ENCODE measurements around the gene ANKRD36. TPM values are rescaled to one million over a fixed set of nuclear protein-coding genes. Genes with fewer than 3 reads are reported as not detected.
"Not testable (repeated sequence)": the region's sequence is repeated elsewhere in the genome, so short reads cannot be mapped to it uniquely, and the experiment has no call there.

The ANKRD36 gene
- total RNA-seq, 3 donors from 2014 or later = 17.1 to 32.1 (median 26.4) TPM

DNA sequence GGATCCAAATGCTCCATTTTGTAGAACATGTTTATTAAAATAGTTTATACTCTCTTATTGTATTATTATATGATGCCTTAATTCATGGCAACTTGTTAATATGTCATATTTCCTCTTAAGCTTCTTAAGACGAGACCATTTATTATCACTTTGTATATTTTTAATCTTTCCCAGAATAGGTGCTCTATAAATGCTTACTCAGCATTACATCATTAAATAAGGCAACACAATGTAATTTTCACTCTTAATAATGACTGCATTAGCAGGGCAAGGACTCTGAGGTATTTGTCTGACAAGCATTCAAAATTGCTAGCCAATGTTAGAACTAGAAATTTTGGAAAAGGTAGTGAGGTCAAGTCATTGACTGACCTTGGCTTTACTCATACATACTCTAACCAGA lies 180.7 kb downstream of the ANKRD36 start:
- H3K4me3 ChIP-seq; DNase-seq; H3K4me1 ChIP-seq (ENCODE audit: low read depth); intact Hi-C loops (cut with DNase I, micrococcal nuclease); ATAC-seq; H3K36me3 ChIP-seq (ENCODE audit: low read depth); H3K9me3 ChIP-seq: not testable (repeated sequence)

Other genes with a start within 250 kb of the ANKRD36 start
- 10 to 100 TPM; 14.4 to 83.8 (median 17.5) TPM for gene SEMA4C, start 243.1 kb upstream of the ANKRD36 start, total RNA-seq
- under 1 TPM; 0.20 to 0.98 (median 0.63) TPM for gene FAM178B, start 126.6 kb upstream of the ANKRD36 start, total RNA-seq
- 10 to 100 TPM in 1 of 3 donors, 1 to 10 TPM in 2; 5.3 to 13.4 (median 6.1) TPM for gene FAHD2B, start 18.3 kb upstream of the ANKRD36 start, total RNA-seq

Measured in mucosa of descending colon (tissue), 3 donors.